ENCODE data around the gene MEIS1.

The MEIS1 gene

DNA sequence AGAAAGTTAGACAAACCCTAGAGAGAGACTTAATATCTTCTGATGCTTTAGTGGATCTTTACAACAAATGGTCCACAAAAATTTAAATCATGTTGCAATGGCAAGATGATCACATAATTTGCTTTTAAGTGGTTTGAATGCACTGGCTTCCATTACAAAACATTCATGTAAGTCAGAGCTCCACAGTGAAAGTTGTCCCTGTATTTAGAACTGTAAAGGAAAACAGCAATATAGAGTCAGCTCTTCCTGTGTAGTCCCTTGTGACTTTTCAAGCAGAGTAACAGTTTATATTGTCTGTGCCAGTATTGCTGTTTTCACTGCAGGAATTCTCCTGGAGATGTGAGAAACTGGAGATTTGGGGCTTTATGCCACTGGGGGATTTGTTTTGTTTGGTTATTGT is 77.7 kb downstream of the MEIS1 start:
- DNase-seq: no peak

GRCh38 chr2:66515743-66516142 is 80.8 kb downstream of the MEIS1 start:
- no peak for DNase-seq

GRCh38 chr2:66516499-66516898 is 81.6 kb downstream of the MEIS1 start:
- no peak for DNase-seq

DNA sequence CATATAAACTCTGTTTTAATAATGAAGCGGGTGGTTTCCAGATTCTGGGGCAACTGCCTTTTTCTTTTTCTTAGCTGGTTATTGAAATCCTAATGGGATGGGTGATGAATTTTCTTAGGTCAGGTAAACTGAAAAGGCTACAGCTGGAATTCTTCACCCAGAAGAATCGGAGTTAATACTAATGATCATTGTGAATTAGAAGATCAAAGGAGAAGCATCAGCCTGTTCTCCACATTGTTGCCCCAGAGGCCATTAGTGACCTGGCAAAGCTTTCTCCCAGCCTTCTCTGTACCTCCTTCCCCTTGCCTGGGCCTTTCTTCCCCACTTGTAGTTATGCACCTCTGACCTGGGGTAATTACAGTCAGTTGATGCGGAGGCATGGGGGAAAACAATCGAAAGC is 82.8 kb downstream of the MEIS1 start:
- no peak for DNase-seq

DNA sequence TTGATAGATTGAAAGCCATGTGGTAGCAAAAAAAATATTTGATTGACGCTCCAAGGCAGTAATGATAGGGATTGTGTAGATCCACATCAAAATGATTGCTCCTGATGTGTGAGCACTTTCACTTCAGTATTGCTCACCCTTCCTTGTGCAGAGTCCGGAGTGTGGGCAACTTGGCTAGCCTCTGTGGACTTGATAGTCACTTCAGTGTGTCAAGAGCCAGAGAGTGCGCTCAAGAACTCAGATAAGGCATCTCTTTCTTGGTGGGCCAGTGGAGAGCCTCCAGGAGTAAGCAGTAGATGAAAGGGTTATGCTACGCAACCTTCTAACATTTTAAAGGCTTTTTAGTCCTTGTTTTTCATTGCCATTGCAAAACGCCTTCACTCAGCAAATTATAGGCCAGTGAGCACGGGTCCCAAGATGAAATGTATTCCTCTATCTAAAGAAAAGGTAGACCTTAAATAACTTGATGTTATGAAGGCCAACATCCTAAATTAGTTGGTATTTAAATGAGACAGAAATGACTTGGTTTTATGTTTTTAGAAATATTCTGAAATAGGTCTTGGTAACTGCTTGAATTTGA is 84.4 kb downstream of the MEIS1 start:
- DNase-seq: no peak

DNA sequence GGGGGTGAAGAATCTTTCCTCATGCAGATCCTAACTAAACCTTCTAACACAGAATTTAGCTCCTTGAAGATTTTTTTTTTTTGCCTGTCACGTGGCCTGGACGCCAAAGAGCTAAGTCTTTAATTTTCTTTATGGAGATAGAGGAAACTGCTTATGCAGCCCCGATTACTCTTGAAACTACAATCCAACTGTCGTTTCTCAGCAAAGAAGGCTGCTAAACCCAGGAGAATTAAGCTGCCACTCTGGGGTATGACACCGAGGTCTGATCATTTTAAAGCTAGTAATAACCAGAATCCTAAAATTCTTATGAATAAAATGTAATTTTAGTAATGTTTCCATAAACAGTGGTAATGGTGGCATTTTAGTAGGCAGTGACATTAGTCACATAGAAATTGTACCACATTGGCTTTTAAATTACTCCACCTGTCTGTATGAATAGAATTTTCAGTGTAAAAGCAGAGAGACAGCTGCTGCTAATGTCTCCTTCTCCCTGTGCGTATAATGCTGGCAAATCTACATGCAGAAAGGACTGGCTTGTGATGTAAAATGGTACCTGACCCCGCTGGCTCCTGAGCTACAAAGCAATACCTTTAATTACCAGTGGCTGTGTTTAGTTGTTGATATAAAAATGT is 86.5 kb downstream of the MEIS1 start:
- peak; percentile 85 for DNase-seq

GRCh38 chr2:66522611-66523376 is 87.9 kb downstream of the MEIS1 start:
- DNase-seq: peak; percentile 71

DNA sequence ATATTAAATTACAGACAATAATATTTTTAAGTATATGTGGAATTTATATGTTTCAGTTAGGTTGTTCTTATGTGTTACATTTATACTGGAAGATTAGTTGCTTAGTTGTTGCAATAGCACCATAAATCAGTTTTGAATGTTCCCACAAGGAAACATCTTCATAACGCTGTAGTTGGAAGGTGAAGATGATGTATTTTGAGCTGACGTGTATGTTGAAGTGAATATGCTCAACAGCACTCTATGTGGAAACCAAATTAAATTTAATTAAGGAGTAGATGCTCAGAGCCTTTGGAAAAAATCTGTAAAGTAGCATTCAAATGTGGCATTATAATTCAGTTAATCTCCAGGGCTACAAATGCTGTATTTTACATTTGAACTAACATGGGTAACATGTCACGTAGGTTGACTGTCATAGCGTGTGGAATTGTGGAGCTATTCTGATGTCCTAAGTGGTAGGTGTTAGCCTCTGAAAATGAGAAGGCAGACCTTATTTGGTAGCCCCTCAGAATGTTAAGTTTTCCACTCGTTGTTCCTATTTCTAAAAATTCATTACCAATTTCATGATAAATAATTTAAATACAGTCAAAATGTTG is 88.5 kb downstream of the MEIS1 start:
- no peak for DNase-seq

- DNase-seq: no peak
Observed at GRCh38 chr2:66523990-66524389, 89.1 kb downstream of the MEIS1 start.

- no peak for DNase-seq
Observed at GRCh38 chr2:66525606-66526005, 90.7 kb downstream of the MEIS1 start.

DNA sequence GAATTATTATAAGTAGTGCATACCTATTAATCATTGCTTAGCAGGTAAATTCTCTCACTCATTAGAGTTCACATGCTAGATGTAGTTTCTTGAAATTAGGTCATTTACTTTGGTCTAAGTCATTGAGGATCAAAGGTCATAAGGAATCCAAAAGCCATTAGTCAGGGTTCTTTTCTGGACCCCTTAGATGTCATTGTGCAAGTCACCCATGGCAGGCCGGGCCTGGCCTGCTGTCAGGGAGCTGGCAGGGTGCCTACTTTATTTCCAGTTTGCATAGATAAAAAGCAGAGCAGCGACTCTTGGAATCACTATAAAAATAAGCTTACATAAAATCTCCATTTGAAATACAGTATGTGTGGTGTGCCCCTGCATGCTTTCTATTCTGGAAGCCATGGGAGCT is 91.3 kb downstream of the MEIS1 start:
- DNase-seq: no peak

DNA sequence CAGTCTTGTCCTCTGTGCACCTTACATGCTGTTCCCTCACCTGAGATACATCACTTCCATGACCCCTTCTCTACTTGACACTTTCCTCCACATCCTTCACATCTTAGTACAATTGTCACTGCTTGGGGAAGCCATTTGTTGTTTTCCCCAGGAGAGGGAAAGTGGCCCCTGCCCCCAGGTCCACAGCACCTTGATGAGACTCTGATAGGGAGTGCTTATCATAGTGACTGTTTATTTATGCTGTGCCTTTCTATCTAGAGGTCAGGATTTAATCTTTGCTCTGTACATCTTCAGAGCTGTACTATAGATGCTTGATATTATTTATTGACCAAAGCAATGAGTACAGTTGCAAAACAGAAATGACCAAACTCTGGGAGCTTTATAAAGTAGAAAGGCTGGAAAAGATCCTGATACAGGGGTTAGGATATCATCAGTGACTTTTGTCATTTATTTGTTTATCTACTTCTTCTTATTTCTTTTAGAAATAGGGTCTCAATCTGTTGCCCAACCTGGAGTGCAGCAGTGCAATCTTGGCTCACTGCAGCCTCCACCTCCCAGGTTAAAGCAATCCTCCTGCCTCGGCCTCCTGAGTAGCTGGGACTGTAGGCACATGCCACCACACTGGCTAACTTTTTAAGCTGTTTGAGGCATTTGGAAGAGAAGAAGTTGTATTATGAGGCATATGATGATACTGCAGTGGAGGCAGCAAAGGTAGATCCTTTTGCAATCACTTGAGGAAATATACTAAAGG is 94.2 kb downstream of the MEIS1 start:
- no peak for DNase-seq

DNA sequence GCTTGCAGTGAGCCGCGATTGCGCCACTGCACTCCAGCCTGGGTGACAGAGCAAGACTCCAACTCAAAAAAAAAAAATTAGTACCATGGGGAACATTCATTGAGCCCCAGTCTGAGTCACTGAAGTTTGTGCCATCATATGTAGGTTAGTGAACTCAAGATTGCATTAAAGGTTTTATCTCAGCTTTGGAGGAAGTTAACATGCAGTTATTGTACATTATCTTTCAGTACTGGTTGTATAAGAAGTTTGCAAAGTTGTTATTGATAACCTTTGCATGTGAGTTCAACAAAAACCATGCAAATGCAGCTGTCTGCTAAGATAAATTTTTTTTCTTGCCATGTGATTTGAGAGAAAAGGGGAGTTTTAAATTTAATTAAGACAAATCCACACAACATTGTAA is 95.7 kb downstream of the MEIS1 start:
- no peak for DNase-seq

- no peak for DNase-seq
Observed at GRCh38 chr2:66531155-66531554, 96.2 kb downstream of the MEIS1 start.

DNA sequence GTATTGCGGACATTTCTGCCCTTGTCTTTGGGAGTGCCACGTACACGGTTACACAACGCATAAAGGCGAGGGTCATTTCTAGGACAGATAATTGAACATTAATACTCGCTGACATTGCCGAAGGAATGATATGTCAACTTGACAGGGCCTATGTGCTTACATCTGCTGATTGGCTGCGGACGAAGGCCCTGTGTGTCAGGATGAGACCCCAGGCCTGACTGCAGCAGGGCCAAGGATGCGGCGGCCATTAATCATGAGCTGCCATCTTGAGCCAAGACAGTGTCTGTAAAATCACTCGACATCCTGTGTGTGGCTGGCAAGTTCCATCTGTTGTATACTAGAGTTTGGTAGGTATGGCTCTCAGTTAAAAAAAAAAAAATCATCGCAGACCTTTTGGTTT is 96.6 kb downstream of the MEIS1 start:
- no peak for DNase-seq

GRCh38 chr2:66532972-66533868 is 98.3 kb downstream of the MEIS1 start:
- DNase-seq: no peak

GRCh38 chr2:66534461-66534860 is 99.5 kb downstream of the MEIS1 start:
- DNase-seq: no peak

GRCh38 chr2:66535574-66536289 is 100.8 kb downstream of the MEIS1 start:
- no peak for DNase-seq

GRCh38 chr2:66536290-66536673 is 101.4 kb downstream of the MEIS1 start:
- DNase-seq: no peak

GRCh38 chr2:66536997-66537396 is 102.1 kb downstream of the MEIS1 start:
- DNase-seq: peak; percentile 96

DNA sequence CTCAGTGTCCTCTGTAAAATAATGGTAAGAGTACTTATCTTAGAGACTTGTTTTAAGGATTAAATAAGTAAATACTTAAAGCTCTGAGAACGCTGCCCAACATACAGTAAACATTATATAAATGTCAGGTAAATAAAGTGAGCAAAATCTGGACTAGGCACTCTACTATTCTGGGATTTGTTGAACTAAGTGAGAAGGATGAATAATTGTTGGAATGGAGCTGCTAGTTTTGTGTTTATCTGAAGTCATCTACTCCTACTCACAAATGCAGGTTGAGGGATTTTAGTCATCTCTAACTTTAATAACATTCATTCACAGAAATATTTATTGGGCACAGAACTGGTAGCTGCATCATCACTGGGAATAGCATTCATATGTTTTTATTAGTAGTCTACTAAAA is 103.4 kb downstream of the MEIS1 start:
- no peak for DNase-seq

DNA sequence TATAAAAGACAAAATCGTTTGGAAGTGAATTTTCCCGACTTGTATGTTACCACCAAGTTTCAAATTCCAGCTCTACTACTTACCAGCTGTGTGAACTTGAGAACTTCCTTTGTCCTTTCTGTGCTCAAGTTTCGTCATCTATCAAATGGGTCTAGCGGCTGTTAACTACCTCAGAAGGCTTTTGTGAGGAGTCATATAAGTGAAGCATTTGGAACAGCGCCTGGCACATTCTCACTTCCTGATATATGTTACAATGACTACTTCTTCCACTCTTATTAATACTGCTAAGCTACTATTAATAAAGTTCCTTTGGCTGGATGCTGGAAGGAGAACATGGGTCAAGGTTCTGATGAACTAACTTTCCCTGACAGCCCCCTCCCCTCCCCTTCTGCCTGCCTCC is 104.5 kb downstream of the MEIS1 start:
- DNase-seq: no peak

All from NCI-H146 (cell line).